ENCODE results near the gene FTSJ1.

- TF ChIP-seq CTCF (conservative IDR thresholded peaks at IDR 0.05; ENCODE audit: low read depth, low read length) (no peak), EZH2 (IDR thresholded peaks at IDR 0.05; ENCODE audit: borderline replicate concordance, low read depth, low read length, poor library complexity, severe bottlenecking) (no peak)
Measured at GRCh38 chrX:48514868-48515460, 39.0 kb downstream of the FTSJ1 start.

All from A673 (cell line).